NCI-H1930 (cell line): ENCODE results near the gene STIM1.

Experiments
- DNase-seq, 2 experiments: peaks; one replicate each; lab custom pipeline; 2025; lab: John Stamatoyannopoulos, UW

STIM1 gene

DNA sequence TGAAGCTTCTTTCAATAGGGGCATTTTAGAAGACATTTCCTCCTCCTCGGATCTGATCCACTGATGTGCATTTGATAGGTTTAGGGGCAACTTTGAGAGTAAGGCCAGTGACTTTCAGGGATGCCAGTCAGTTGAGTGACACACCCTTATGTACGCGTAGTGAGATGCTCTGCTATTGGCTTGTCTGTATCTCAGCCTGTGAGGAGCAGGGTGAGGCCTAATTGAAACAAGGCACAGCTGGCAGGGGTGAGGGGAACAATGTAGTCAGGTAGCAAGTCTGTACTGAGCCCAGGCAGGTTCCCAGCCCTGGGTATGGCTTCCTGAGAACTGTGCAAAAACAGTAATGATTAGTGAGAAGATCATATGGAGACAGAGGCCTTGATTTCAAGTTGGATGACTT is 61.5 kb downstream of the STIM1 start:
- DNase-seq, result no peak

DNA sequence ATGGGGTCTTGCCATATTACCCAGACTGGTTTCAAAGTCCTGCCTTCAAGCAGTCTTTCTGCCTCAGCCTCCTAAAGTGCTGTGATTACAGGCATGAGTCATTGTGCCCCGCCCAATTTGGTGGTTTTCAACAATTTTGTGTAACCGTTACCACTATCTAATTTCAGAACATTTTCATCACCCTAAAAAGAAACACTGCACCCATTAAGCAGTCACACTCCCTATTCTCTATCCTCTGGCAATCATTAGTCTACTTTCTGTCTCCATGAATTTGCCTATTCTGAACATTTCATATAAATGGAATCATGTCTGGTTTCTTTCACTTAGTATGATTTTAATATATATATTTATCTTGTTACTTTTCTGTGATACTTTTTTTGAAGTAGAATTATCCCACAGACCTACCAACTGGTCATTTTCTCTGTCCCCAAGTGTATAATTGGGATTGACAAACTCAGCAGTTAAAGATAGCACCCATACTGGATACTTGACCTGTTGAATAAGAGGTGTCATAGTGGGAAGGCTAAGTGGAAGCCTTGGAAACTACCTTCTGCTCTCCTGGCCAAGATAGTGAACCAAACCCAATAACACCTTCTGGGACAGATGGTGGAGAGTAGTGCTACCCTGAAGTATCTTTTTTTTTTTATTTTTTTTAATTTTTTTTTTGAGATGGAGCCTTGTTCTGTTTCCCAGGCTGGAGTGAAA is 64.8 kb downstream of the STIM1 start:
- DNase-seq, result no peak

DNA sequence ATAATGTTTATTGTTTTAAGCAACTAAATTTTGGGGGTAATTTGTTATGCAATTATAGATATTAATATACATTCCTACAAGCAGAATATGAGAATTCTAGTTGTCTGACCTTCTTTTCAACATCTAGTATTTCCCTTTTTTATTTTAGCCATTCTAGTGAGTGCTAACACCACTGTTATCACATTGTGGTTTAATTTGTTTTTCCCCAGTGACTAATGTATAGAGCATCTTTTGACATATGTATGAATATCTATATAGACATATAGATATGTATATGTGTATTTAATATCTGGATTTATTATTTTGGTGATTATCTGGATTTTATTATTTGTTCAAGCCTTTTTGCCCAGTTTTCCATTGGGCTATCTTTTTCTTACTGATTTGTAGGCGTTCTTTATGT is 66.6 kb downstream of the STIM1 start:
- no peak for DNase-seq

DNA sequence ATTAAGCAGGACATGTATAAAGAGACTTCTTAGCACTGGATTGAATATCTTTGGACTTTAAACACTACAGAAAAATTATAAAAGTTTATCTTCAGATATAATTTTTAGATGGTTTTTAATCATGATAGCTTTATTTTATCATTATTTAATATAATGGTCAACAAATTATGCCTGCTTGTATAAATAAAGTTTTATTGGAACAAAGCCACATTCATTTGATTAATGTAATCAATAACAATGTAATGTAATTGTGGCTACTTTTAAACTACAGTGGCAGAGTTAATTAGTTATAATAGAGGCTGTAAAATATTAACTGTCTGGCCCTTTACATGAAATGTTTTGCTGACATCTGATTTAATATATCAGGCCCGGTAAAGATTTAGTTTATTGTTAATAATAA is 70.0 kb downstream of the STIM1 start:
- DNase-seq, result no peak

DNA sequence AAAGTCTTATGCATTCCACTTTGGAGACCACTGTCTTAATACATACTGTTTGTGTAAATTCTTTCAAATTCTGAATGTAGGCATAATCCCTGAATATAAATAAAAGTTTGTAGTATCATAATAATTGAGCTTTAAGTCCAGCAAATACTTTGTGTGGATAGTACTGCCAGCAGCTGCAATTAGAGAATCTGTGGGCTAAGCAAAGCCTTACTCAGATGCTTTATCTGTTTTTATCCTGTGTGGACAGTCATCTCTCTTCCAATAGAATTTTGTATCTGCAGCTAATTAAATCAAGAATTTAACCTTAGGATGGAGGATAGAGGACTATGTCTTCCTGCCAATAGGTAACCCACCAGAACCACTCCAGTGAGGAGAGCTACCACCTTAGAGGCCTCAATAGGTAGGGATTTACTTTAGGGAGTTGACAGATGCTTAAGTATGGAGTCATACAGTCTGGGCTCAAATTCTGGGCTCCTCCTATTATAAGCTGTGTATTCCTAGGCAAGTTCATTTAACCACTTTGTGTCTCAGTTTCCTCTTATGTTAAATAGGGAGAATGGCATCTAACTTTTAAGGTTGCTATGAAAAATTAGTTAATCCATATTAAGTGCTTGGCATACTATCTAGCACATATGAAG is 71.1 kb downstream of the STIM1 start:
- DNase-seq, result no peak

DNA sequence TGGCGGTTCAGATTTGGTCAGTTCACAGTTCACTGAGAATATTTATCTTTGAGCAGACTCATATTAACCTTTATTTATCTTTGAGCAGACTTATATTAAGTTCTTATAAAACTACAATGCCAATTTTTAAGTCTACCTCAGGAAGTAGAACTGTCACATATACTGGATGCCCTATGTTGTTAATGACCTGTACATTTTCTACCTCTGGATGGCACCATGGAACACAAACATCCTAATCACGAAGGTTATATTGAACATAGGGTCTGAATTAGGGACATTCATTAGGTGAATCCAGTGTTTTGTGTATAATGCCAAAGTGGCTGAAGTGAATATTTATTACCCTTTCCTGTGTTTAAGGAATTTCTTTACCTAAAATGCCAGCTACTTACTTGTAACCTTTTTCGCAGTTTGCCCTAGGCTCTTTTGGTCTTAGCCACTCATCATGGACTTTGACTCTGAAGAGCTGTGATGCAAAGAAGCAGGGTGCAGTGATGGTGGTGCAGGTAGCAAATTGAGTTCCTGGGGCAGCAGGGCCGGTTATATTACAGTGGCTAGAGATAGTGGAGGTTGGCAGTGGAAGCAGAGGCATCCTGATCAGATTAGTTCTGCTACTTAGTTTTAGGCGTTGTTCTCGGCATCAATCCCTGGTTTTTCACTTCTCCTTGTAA is 71.8 kb downstream of the STIM1 start:
- DNase-seq, result no peak

DNA sequence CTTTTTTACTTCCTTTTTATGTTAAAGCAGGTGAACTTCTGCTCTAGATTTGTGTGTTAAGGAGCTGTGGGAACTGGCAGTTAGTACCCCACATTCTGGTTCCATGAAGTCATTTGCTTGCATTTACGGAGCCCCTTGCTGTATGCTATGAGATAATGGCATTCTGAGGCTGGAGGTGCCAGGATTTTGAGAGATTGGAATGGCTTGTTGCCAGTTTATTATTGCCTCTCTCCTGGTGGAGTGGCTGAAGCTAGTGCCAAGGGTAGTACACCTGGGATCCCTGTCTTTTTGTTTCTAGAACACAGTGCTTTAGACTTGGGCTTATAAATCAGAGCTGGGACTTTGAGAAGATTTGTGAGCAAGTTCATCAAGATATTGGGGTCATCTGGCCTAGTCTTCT is 73.8 kb downstream of the STIM1 start:
- DNase-seq, result no peak

DNA sequence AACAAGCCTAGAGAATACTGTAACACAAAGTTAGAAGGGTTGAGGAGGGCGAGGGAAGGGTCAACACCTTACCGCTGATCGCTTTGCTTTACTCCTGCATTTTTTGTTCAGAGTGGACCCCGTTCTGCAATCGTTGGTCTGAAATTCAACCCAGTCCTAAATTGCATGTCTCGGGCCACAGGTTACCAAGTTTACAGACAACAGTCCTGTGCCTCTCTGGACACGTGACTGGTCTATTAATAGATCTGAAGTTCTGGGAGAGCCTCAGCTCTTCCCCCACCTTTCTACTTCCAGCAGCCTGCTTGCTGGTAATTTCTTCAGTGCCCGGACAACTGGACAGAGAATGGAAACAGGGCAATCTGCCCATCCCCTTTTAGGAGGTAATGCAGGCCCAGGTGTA is 74.2 kb downstream of the STIM1 start:
- no peak for DNase-seq

DNA sequence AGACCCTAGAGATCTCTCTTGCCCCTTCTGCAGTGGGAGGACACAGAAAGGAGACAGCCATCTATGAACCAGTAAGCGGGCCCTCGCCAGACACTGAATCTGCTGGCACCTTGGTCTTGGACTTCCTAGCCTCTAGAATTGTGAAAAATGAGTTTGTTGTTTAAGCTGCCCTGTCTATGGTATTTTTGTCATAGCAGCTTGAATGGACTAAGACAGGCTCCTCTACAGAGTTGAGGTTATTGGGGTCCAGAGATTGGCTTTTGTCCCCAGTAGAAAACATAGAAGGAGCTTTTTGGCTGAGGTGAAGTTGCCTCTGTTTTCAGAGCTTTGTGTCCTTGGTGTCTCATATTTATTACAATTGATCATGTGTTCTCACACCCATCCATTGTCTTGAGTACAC is 77.2 kb downstream of the STIM1 start:
- DNase-seq, result no peak

DNA sequence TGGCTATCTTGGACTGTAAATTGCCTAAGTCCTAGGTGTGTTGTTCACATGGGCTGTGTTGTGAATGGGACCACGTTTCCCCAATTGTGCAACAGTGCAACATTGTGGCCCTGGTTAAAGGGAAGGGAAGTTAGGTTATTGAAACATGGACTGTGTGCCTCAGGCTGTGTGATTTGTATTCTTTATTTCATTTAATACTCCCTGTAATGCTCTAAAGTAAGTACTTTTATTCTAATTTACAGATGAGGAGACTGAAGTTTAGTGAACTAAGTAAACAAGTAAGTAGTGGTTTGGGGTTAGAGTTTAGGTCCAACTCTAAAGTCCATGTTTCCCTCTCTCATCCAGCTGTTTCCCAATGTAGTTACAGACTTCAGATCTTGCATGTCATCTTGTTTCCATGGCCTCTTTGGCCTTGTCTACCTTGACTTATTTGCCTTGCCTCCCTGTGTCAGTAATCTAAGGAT is 77.7 kb downstream of the STIM1 start:
- DNase-seq, result no peak

DNA sequence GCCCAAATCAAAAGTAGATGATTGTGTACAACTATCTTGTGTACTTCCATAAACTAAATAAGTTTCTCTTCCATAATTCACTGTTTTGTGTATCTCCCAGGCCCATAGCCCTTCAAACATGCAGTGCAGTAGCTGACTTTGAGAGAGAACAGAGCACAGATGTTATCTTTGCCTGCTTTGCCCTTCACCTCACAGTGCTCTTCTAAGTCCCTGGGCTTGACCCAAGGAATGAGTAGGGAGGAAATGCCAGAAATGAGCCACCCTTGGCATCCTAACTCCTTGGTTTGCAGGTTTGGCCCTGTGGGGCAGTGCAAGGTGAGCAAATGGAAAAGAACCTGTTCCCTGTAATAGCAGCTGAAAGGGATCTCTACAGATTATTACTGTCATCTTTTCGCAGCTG is 79.2 kb downstream of the STIM1 start:
- no peak for DNase-seq

DNA sequence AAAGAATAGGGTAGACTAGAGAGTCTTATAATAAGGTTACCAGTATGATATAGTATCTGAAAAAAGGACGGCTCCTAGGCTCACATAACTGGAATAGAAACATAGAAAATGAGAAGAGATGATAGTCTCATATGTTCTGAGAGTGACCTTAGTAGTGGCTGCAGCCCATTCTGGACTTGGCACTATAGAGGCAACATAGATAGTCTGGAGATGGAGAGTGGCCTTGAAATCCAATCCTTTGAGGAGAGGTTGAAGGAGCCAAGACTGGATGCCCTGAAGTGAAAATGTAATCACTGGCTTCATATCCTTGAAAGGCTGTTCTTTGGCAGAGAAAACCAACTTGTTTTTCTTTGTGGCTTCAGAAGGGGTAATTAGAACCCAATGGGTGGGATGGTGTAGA is 81.1 kb downstream of the STIM1 start:
- no peak for DNase-seq

DNA sequence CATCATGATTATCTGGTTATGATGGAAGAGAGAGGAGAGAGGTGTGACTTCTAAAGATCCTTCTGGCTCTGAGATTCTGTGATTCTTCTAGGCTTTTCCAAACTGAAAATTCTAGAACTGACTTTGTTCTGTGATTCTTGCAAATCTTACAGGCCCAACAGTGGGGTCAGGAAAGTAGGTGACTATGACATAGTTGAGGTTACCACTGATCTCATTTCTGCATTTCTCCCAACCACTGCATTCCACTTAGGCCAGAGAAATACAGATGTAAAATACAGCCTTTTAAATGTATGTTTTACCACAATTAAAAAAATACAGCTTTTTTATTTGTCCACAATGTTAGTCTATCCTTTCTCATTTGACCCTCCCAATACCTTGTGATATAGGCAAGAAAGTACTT is 83.7 kb downstream of the STIM1 start:
- DNase-seq, result no peak

DNA sequence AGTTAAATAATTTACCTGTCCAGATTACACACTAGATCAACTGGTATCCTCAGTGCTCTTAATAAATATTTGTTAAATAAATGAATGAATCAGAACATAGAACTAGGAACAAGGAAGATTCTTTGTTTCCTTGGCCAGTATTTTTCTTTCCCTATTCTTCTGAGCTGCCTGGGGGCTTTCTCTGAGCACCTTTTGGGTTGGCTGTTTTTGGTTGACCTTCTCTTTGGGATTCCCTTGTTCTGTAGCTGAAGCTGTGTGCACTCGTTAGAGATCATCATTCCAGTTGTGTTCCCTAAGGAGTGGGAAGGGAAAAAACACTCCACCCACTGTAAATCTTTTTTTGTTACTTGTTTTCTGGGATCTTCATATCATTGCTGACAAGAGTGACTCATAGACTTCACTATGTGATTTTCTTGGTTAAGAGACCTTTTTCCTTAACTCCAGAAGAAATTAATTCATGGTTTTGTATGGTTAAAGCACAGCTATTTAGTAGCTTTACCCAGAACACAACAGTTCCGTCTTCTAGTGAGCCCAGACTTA is 84.3 kb downstream of the STIM1 start:
- DNase-seq, result no peak

DNA sequence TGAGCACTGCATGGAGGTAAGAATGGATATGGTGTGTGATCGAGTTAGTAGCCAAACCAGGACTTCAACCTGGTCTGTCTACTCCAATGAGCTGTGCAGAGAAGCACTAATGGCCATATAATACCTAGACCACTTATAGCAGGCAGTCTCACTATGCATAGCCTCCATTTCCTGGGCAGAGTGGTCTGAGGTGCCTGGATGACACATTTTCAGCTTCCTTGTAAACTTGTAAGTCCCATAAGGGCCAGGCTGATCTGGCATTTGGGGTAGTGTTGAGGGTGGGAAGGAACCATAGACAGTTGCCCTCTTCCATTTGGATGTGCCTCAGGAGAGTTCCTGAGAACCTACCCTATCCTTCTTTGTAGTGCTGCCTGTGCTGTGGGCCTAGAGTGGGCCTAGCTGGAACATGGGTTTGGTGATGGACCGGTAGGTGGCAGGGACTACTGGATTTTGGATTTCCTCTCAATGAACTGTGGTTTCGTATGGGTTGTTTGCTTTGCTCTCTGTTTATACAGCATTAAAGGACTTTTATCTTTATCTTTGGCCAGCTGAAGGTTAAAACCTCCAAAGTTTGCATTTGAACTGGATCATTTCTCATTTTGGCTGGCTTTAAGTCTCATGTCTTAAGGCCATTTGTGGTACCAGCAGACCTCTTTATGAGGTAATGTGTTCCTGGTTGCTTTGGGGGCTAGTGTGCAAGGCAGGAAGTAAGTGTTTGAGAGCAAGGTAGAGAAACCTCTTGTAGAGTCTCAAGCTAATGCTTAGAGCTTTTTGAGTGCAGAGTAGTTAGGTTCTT is 86.9 kb downstream of the STIM1 start:
- DNase-seq, result no peak

DNA sequence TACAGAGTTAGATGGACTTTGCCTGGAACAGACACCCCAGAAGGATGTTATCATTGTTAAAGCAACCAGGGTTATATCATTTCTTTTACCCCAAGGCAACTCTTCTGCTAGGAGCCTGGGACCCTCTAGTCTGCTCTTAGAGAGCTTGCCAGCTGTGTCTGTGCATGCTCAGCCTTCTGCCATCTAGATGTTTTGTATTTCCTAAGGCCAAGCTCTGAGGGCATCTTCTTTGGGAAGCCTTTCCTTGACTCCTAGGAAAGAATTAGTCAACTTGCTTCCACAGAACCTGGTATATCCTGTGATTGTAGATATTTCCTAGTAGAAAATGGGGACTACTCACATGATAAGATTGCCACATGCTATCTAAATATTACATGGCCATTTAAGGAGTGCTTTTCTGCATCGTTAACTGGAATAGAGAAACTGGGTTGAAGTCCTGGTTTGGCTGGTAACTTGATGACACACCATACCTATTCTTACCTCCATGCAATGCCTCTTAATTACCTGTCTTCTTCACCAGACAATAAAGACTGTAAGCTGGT is 87.6 kb downstream of the STIM1 start:
- no peak for DNase-seq

DNA sequence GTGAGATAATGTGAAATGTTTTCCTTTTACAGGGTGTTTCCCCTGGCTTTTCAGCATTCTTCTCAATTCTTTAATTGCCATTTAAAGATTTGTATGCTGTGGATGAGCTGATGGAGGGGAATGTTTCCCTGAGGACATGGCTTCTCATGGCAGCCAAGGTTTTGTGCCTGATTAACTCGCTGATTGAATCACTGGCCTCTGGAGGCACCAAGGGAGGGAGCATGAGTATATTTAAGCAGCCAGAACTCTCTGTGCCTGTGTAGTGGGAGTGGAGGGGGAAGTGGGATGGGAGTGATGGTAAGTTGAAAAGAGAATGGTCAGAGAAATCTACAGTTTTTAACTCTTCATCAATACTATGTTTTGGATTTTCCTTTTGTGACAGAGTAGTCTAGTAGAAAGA is 88.7 kb downstream of the STIM1 start:
- no peak for DNase-seq

DNA sequence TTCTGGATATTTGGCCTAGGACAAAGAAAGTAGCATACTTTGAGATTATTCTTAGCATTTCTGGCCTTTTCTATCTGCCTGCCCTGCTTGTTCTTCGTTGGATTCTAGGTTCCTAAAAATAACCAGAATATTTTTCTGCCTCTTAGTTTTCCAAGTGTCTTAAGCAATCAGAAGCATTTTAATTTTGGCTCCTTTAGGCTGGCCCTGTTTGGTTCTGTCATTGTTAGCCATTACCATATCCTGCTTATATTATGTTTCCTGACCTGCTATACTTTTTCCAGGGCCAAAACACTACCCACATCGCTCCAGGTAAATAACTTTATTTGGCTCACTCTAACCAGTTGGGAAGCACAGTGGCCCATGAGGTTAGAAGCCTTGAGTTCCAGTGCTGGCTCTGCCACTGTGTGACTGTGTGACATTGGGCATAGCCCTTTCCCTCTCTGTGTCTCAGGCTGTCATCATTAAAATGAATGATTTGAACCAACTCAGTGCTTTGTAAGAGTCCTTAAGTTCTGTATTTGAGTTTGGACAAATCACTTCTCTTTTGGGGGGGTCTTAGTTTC is 91.1 kb downstream of the STIM1 start:
- DNase-seq, result no peak

DNA sequence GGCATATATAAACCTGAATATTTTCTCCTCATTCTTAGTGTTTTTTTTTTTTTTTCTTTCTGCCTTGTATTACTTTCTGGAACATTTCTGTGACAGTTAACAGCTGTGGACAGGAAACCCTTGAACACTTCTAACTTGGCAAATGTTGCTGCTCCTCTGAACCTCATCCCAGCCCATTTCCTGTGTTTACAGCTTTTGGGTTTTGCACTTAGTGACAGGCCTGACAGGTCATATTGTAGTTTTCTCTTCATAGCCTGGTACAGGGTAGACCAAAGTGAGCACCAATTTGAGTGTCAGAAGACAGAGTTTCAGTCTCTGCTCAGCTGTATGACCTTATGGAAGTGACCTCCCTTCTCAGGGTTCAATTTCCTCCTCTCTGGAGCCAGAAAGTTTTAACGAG is 91.6 kb downstream of the STIM1 start:
- DNase-seq, result no peak

DNA sequence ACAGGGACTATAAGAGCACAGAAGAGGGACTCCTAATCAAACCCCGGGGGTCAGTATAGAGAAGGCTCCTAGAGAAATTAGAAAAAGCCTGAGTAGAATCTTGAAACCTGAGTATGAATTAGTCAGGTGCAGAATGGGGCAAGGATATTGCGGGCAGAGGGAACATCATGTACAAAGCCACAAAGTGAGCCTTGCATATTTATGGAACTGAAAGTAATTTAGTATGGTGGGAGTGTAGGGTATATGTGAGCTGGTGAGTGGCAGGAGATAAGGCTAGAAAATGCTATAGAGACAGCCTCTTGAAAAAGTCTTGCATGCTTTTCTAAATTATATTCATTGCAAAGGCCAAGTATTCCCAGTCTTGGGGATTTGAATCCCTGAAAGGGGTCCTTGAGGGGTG is 93.7 kb downstream of the STIM1 start:
- DNase-seq, result no peak

DNA sequence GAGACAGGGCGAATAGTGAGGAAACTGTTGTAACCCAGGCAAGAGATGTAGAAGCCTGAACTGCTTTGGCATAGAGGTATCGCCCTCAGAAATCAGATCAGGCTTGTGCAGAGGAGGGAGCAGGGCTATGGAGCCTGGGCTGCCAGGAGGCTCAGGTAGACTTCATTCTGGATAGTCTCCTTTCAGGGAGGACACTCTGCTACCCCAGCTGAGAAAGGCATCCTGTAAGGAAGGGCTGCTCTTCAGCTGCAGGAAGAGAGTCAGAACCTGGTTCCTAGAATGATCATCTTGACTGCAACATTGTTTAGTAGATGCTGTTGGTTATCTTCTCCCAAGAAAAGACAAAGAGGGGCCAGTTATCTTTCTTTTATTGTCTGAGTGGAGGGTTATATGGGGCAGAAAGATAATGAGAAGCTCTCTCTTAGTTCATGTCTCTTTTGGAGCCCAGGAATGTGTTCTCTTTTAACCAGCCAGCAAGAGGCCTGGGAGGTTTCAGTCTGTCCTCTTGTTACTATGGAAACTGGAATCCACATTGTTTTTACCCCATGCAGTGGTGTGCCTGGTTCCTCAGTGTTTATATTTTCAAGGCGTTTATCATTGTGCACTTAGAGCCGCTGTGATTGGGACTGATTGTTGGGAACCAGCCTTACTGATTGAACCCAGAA is 95.7 kb downstream of the STIM1 start:
- no peak for DNase-seq
